Limb (tissue), 2 donors: Measurements from ENCODE around the gene CCR3.
A peak's percentile ranks its signal among the peaks of the same experiment; 100 is the strongest.

Source experiments
- DNase-seq, 2 donors: peaks; one replicate each; pipeline ENCODE4 v3.0.0-alpha.2; 2016; ENCODE audit errors: extremely low spot score in 2 of 2

CCR3 gene

GRCh38 chr3:46272028-46272451, 29.8 kb downstream of the CCR3 start:
- DNase-seq: peak; percentile 27 to 61

GRCh38 chr3:46276497-46277099, 34.3 kb downstream of the CCR3 start:
- no peak for DNase-seq

- no peak for DNase-seq
Observed at GRCh38 chr3:46277476-46277875, 35.2 kb downstream of the CCR3 start.

GRCh38 chr3:46278816-46279672, 36.8 kb downstream of the CCR3 start:
- DNase-seq: no peak

- no peak for DNase-seq
Observed at GRCh38 chr3:46280105-46280797, 38.0 kb downstream of the CCR3 start.

GRCh38 chr3:46281551-46281950, 39.3 kb downstream of the CCR3 start:
- no peak for DNase-seq

- DNase-seq: no peak
Observed at GRCh38 chr3:46282041-46282440, 39.8 kb downstream of the CCR3 start.

GRCh38 chr3:46282696-46283095, 40.4 kb downstream of the CCR3 start:
- DNase-seq: no peak

- DNase-seq: no peak
Observed at GRCh38 chr3:46283881-46284450, 41.7 kb downstream of the CCR3 start.

GRCh38 chr3:46284981-46285683, 42.9 kb downstream of the CCR3 start:
- DNase-seq: no peak

GRCh38 chr3:46285931-46286619, 43.8 kb downstream of the CCR3 start:
- no peak for DNase-seq

GRCh38 chr3:46286947-46287565, 44.8 kb downstream of the CCR3 start:
- DNase-seq: no peak

- no peak for DNase-seq
Observed at GRCh38 chr3:46289551-46289950, 47.3 kb downstream of the CCR3 start.

GRCh38 chr3:46289966-46290365, 47.7 kb downstream of the CCR3 start:
- no peak for DNase-seq

GRCh38 chr3:46291046-46291445, 48.8 kb downstream of the CCR3 start:
- DNase-seq: no peak

- no peak for DNase-seq
Observed at GRCh38 chr3:46293035-46293724, 50.9 kb downstream of the CCR3 start.

GRCh38 chr3:46293991-46294833, 52.0 kb downstream of the CCR3 start:
- no peak for DNase-seq

GRCh38 chr3:46296826-46297225, 54.6 kb downstream of the CCR3 start:
- peak in 1 of 2 donors; percentile 6 for DNase-seq
